HG03095 (cell line): ENCODE results near the gene ANKRD34C.

ENCODE experiments used
- ATAC-seq: cut with Tn5 transposase; IDR thresholded peaks from one replicate; pipeline ENCODE4 v1.9.1; 2021; ENCODE audit warnings: moderate library complexity; ENCODE audit not compliant: unreplicated experiment

Gene ANKRD34C

DNA sequence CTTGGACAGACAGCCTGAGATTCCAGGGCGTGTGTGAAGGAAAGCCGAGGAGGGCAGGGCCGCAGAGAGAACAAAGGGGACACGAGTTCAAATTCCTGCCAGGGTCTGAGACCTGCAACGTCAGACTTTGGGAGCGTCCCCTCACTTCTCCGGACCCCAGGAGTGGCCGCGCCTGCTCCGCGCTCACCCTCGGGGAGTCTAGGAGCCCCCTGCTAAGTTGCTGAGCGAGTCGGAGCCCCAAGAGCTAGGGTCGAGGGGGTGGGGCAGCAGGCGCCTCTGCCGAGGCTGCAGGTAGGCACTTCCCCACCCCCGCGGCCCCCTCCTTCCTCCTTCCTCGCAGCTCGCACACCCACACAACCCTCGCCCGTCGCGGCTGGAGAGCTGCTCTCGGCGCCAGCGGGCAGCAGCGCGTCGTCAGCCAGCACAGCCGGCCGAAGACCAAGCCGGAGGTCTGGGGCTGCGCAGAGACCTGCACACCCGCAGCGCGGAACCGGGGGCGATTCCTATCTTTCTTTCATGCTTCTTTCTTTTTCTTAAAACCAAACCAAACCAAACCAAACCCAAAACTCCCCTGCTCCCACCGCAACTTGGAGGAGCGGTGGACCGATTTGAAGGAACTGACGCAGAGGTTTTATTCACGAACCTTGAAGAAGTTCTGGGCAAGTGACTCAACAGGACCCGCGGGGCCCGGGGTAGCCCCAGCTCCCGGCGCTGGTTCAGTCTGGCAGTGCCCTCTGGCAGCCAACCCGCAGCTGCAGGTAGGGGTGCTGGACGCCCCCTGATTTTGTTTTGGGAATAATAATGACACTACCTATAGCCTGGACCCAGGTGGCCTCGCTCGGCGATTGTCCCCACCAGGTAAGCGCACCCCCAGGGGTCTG, at the start of gene ANKRD34C:
TSS of gene ANKRD34C (plus strand) at position 352 of the 881 bp plus-strand sequence. CDS start 10,563 bp downstream, outside the sequence.
- ATAC-seq = no peak

DNA sequence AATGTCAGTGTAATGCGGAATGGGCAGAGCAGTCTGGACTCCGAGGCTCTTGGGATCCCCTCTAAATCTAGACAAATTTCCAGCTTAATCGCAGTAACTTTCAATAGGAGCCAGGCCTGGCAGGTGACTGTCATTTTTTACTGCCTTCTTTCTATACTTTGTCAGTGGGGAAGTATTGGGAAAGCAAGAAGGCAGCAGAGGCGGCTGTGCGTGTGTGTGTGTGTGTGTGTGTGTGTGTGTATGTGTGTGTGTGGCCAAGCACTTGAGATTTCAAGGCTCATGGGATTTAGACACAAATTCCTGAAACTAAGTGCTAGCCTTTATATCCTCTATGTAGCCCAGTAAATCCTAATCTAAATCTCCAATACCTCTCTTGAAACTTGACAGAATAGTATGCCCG, 49.3 kb upstream of the ANKRD34C start:
- no peak for ATAC-seq

DNA sequence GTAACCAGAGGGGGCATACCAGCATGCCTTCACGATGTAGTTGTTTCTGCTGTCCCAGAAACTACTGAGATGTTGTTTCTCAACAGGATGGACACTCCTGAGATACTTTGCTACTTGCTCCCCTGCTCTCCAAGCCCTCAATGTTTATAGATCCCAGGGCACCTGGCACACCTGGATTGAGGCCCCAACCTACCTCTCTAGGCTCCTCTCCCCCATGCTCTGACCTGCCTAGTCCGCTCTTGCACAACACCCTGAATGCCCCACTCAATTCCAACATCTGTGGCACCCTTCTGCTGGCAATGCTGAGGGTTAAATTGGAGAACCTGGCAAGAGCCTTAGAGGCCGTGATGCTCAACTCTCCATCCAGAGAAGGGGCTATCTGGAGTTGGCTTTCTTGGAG, 42.5 kb upstream of the ANKRD34C start:
- ATAC-seq = no peak

- ATAC-seq = no peak
Measured at GRCh38 chr15:79243723-79244122, 38.8 kb upstream of the ANKRD34C start.

DNA sequence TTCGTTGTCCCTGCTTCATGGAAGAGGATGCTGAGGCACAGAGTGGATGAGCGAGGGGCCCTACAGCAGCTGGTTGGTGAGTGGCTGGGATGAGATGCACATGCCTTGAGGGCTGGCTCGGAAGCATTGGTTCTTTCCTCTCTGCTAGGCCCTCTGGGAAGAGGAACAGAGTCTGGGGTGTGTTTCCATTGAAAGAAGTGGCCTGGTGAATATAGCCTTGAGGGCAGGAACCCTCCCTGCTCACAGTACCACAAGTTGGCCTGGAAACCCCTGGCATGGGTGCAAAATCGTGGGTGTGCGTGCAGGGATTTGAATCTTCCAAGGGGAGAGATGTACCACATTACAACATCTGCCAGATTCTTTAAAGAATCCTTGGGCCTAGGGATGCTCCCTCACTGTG, 37.6 kb upstream of the ANKRD34C start:
- no peak for ATAC-seq

GRCh38 chr15:79248183-79248582, 34.3 kb upstream of the ANKRD34C start:
- no peak for ATAC-seq

DNA sequence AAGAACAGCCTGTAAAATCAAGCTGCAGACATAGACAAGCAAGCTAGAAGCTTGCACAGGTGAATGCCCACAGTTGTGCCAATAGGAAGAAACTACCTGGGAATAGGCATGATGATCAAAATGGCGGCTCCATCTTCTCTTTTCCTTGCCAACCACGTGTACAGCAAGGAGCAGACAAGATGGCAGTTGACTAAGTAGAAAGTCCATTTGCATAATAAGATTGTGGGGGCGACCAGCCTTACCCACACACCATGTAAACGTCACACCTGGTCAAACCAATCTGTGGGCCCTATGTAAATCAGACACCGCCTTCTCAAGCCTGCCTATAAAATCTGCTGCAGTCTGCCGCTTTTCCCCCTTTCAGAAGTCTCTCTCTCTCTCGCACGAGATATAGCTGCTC, 25.1 kb upstream of the ANKRD34C start:
- ATAC-seq = no peak

DNA sequence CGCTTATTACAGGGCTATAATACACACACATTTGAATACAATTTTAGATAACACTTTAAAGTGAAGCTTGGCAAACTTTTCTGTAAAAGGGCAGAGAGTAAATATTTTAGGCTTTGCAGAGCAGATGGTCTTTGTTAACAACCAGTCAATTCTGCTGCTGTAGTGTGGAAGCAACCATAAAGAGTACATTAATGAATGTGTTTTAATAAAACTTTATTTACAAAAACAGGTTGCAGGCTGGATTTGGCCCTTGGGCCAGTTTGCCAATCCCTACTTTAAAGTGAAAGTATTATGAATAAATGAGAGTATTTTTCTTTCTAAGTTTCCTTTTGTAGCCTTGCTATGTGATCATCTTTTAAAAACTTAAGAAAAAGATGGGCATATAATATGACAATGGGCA, 20.7 kb upstream of the ANKRD34C start:
- no peak for ATAC-seq

DNA sequence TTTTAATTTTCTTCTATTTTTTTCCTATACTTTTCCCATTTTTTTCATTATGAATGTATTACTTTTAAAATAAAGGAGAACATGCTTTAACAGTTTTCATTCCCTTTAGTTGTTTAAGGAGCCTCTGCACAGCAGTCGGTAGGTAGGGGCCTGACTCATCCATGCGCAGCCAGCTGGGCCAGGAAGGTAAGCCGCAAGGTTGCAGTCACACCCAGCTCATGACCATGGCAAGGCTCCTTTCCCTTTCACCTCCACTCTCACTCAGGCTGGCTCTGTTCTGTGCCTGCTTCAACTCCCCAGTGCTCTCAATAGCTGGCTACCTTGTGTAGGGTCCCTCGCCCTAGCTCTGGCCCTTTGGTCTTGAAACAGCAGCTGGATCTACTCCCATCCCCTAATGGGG, 17.4 kb upstream of the ANKRD34C start:
- ATAC-seq = no peak

- ATAC-seq = no peak
Measured at GRCh38 chr15:79265987-79266579, 16.4 kb upstream of the ANKRD34C start.

- no peak for ATAC-seq
Measured at GRCh38 chr15:79283252-79284048, 928 bp downstream of the ANKRD34C start.

DNA sequence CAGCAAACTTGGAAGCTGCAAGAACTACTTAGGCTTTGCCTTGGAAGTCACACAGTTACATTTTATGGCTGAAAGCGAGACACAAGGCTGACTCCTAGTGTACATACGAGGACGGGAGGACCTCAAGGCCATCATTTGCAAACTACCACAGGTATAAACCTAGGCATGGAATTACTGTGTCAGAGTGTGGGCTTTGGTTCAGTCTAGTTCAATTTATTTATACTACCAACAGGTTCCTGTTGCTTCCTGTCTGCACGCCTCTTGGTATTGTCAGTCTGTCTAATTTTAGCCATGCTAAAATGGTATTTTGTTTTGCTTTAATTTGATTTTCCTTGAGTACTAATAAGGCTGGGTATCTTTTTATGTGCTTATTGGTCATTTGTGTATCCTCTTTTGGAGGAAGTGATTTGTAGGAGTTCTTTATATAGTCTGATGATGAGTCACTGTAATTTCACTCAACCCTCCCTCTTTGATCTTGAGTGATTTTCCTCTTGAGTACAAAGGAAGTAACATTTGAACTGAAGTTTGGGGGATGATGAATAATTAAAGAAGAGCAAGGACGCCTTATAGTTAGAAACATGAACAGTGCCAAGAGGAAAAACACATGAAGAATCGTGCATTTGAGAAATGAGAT, 8.2 kb downstream of the ANKRD34C start:
- ATAC-seq = no peak

- no peak for ATAC-seq
Measured at GRCh38 chr15:79292011-79292410, 9.5 kb downstream of the ANKRD34C start.

- ATAC-seq = no peak
Measured at GRCh38 chr15:79294075-79294474, 11.6 kb downstream of the ANKRD34C start.

DNA sequence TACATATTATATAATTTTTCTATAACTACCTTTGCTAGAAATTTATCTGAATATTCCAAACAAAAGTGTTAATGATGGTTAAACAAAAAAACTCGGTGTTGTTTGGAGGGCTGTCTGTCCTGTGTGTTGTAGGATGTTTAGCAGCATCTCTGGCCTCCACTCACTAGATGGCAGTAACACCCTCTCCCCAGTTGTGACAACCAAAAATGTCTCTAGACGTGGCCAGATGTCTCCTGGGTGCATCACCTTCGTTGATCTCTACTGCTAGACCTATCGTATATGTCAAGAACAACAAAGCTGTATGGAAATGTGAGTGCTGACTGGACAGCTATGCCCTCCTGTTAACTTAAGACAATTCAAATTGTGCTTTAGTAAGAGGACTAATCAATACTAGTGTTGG, 14.1 kb downstream of the ANKRD34C start:
- no peak for ATAC-seq

DNA sequence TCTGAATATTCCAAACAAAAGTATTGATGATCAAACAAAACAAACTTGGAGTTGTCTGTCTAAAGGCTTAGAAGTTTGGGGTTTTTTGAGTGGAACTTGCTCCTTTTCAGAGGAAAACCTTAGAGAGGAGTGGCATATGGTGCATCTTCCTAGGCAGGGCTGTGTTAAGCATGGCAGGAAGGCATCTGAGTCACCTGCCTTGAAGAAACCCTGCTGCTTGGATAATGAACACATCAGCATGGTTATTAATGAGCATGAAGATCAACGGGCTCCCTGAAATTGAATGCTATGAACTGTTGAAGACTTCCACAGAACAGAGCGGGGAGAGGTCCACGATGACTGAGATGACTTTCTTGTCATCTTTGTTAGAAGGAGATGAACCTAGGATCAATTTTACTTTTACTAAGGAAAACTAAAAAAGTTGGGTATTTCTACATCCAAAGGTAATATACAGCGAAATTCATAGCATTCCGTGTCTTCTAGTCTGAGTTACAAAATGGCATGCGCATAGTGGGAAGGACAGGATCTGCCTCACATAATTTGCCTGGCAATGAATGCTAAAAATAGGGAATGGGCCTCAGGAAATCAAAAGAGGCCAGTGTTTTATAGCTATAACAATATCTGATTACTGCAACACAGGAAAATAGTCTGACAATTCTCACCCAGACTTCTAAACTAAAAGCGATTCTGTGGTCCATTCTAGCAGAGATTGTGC, 16.8 kb downstream of the ANKRD34C start:
- no peak for ATAC-seq

- ATAC-seq = no peak
Measured at GRCh38 chr15:79299841-79300235, 17.3 kb downstream of the ANKRD34C start.

DNA sequence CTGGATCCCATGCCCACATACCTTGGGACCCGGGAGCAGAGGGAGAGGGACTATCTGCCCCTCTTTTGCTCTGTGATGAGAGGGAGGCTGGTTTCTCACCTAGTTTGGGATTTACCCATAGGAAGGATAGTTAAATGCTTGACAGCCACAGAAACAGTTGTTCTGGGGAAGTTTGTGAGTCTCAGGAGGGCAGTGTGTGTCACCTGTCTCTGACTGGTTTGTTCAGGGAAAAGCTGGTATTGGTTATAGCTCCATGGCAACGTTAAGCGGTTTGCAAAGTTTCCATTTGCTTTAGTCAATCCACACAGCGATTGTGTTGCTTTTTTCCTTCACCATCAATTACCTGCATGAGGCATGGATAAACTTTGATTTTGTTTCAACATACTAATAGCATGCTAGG, 24.7 kb downstream of the ANKRD34C start:
- no peak for ATAC-seq

- ATAC-seq = no peak
Measured at GRCh38 chr15:79308874-79309273, 26.4 kb downstream of the ANKRD34C start.

- peak; percentile 32 for ATAC-seq
Measured at GRCh38 chr15:79310612-79310984, 28.1 kb downstream of the ANKRD34C start.
